Ovary (tissue), 9 donors: ENCODE measurements around the gene GRN. TPM values are rescaled to one million over a fixed set of nuclear protein-coding genes. Genes with fewer than 3 reads are reported as not detected.
A peak's percentile ranks its signal among the peaks of the same experiment; 100 is the strongest.
"Not testable (repeated sequence)": the region's sequence is repeated elsewhere in the genome, so short reads cannot be mapped to it uniquely, and the experiment has no call there.

Experiments
- DNase-seq, 5 donors: peaks; one replicate each; pipeline ENCODE4 v3.0.0-alpha.2; 2019 to 2020
- H3K27ac ChIP-seq, 2 donors: fragments of 200-600 bp; one replicate each; pipeline versions ENCODE4 v1.5.1 to v1.8.0; 2019 to 2022
- H3K27me3 ChIP-seq: fragments of 200-600 bp; one replicate; pipeline ENCODE4 v1.8.0; 2022
- H3K36me3 ChIP-seq: fragments of 200-600 bp; sonication (generic); one replicate; pipeline ENCODE4 v1.5.1; 2019
- H3K4me1 ChIP-seq: one replicate; pipeline ENCODE4 v1.8.1; 2013; ENCODE audit warnings: mild to moderate bottlenecking, moderate library complexity; ENCODE audit not compliant: insufficient read depth
- H3K4me3 ChIP-seq: fragments of 200-600 bp; sonication (generic); one replicate; pipeline ENCODE4 v1.5.1; 2017
- H3K9me3 ChIP-seq, 2 donors: fragments of 200-600 bp in 1 of 2; sonication (generic) in 1 of 2; one replicate each; pipeline versions ENCODE4 v1.5.1 to v1.8.1; 2013 to 2019; ENCODE audit warnings: mild to moderate bottlenecking in 1 of 2, moderate library complexity in 1 of 2
- EP300 ChIP-seq: sonication (generic); formaldehyde crosslinking; IDR thresholded peaks from one replicate; pipeline ENCODE4 v1.6.1; 2017; ENCODE audit warnings: antibody characterized with exemption
- POLR2A ChIP-seq: fragments of 450-650 bp; IDR thresholded peaks from one replicate; pipeline ENCODE4 v1.6.1; 2017; ENCODE audit warnings: antibody characterized with exemption, mild to moderate bottlenecking, moderate library complexity
- WGBS, 3 donors: extraction: QIAGEN DNeasy Blood & Tissue Kit in 1 of 3; methylation state at CpG; one replicate each; pipeline versions ENCODE4 v1.1.5 to v1.1.7; 2013 to 2017; 5-methylcytosine and 5-hydroxymethylcytosine counted together
- intact Hi-C, 4 donors: fragments of 100-400 bp; cut with DNase I; formaldehyde crosslinking; loops; one replicate each; pipeline versions ENCODE4 v1.11.0 to v1.15.1; 2022 to 2023
- polyA plus RNA-seq, 2 donors: library from polyadenylated mRNA; stranded (reverse); fragments of 200-250 nt in 1 of 2; fragments of 350-450 nt in 1 of 2; fragmentation: Illumina TruSeq in 1 of 2; extraction: RNeasy Lipid Tissue Mini Kit (QIAGEN cat#74804) in 1 of 2; gene quantifications; one replicate each; pipeline ENCODE4 v1.2.3, GENCODE V29; 2013 to 2014
- total RNA-seq, 7 donors: library from RNA; depleted of rRNA in 2 of 7; stranded (reverse); fragments of >200 nt in 2 of 7; fragmentation: NEBNext Ultra II Directional in 3 of 7; extraction: Animal tissue kit (Norgen Biotek cat#: 25700) in 3 of 7; gene quantifications; one replicate each; pipeline versions ENCODE4 v1.1.0 to v1.2.4, GENCODE V29; 2016 to 2023
- TF ChIP-seq, protein P1 (sequence below), 3 donors: fragments of 450-650 bp in 2 of 3; fragments of 200-600 bp in 1 of 3; IDR thresholded peaks; one replicate each; pipeline versions ENCODE4 v1.5.1 to v1.8.0; 2016 to 2022; ENCODE audit warnings: antibody characterized with exemption in 3 of 3, mild to moderate bottlenecking in 1 of 3
- donor health status: DM: no; HTN: no; CAD: no; lungs with moderate emphysema.
- donor health status: DM: no; HTN: no; CAD: no.
- donor health status: Bipolar disorder and iron deficiency.
- donor health status: DM: yes; HTN: yes; CAD: no.
- donor health status: DM: no; HTN: no; CAD: no.
- donor health status: DM: yes; HTN: yes; CAD: no.

The GRN gene
- total and polyA plus RNA-seq, 9 donors: 70.6 to 173 (median 88.2) TPM

DNA sequence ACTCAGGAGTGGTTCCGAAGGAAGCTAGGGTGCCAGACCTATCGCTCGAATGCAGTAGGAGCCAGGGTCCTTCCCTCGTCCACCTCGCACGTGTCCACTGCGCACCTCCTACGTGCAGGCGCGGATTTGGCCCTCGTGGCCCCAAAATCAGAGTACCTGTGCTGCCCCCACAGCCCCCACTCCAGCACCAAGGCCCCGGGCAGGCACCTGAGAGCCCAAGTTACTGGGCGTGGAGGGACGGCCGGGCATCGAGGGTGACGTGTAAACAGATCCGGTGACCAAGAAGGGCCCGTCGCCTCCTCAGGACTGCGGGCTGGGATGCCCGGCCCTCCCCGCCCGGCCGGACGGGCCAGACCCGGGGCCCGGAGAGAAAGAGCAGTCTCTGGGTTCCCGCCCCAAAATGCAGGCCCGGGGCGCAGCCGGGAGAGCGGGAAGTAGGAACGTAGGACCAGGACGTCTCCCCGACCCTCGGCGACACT is 21.0 kb upstream of the GRN start:
- DNase-seq: peak in 2 of 5 donors; percentile 40 to 55
- Histone ChIP-seq H3K27ac (peak overlapping the region; percentile 61 to 92), H3K27me3 (no peaks in the 10 kb centered on the region), H3K9me3 (no peaks in the 10 kb centered on the region), H3K4me3 (peak overlapping the region; percentile 67), H3K36me3 (no peaks in the 10 kb centered on the region), H3K4me1 (peaks cover 7% of the 10 kb centered on the region)
- 0 to 1% (median 1%) methylated on average over 27 to 38 of the region's 38 CpGs for WGBS, 3 donors
- TF ChIP-seq, protein P1, sequence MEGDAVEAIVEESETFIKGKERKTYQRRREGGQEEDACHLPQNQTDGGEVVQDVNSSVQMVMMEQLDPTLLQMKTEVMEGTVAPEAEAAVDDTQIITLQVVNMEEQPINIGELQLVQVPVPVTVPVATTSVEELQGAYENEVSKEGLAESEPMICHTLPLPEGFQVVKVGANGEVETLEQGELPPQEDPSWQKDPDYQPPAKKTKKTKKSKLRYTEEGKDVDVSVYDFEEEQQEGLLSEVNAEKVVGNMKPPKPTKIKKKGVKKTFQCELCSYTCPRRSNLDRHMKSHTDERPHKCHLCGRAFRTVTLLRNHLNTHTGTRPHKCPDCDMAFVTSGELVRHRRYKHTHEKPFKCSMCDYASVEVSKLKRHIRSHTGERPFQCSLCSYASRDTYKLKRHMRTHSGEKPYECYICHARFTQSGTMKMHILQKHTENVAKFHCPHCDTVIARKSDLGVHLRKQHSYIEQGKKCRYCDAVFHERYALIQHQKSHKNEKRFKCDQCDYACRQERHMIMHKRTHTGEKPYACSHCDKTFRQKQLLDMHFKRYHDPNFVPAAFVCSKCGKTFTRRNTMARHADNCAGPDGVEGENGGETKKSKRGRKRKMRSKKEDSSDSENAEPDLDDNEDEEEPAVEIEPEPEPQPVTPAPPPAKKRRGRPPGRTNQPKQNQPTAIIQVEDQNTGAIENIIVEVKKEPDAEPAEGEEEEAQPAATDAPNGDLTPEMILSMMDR (IDR thresholded peaks at IDR 0.05): no peak
- TF ChIP-seq EP300 (no peak), POLR2A (no peak)
- intact Hi-C loops: loop anchor here (2.0 to 10.0 kb wide), 4 partner anchors 103 to 259 kb away; partner anchors contain the start of genes LSM12 (in 1 of the 4) and UBTF (in 1 of the 4)

GRCh38 chr17:44324571-44325275 is 20.4 kb upstream of the GRN start, which contains the start of gene SLC25A39:
Gene SLC25A39 (minus strand): TSS chr17:44324823. CDS start chr17:44323562, 1,261 bp downstream.
- intact Hi-C loops: loop anchor here (2.0 to 10.0 kb wide), 5 partner anchors 102 to 260 kb away; partner anchors contain the start of genes LSM12 (in 1 of the 4) and UBTF (in 1 of the 4)
- no peaks in the 10 kb centered on the region for H3K27me3 ChIP-seq
- peak within 1 kb of the TSS; percentile 80 to 92 for H3K27ac ChIP-seq
- peak within 1 kb of the TSS; percentile 67 for H3K4me3 ChIP-seq
- WGBS, 3 donors: 0% methylated on average over 39 to 85 of the region's 85 CpGs
- peak; percentile 94 to 98 (median 95) for DNase-seq
- peaks cover 7% of the 10 kb centered on the region for H3K4me1 ChIP-seq
- H3K9me3 ChIP-seq: no peaks in the 10 kb centered on the region
- no peaks in the 10 kb centered on the region for H3K36me3 ChIP-seq
- TF ChIP-seq, protein P1 (IDR thresholded peaks at IDR 0.05): peak in 2 of 3 donors; percentile 10 to 11
- TF ChIP-seq EP300 (no peak), POLR2A (peak; percentile 87)

DNA sequence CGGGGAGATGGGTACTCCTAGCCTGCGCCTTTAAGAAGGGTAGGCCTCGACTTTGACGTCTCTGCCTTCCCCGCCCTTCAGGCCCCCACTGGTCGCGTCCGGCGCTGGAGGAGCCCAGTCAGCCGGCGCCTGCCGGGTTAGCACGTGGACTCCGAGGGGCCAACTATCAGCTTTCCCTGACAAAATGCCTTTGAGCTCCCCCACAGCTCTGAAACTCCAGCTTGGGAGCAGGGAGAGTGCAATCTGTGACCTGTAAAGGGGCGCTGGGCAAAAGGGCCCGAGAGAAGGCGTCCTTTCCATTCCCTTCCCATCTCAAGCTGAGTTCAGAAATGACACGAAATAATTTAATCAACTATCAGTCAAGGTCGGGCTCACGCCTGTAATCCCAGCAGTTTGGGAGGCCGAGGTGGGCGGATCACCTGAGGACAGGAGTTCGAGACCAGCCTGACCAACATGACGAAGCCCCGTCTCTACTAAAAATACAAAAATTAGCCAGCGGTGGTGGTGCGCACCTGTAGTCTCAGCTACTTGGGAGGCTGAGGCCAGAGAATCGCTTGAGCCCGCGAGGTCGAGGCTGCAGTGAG is 18.1 kb upstream of the GRN start:
- WGBS, 3 donors: 17 to 19% (median 17%) methylated on average over 31 of the region's 31 CpGs
- no peaks in the 10 kb centered on the region for H3K36me3 ChIP-seq
- H3K27me3 ChIP-seq: no peaks in the 10 kb centered on the region
- H3K9me3 ChIP-seq: no peaks in the 10 kb centered on the region
- H3K4me3 ChIP-seq: peak overlapping the region; percentile 67
- peak; percentile 94 to 97 (median 96) for DNase-seq
- intact Hi-C loops: loop anchor here in 2 of 4 donors (5.0 to 10.0 kb wide), 2 partner anchors 105 to 262 kb away; partner anchors contain the start of gene LSM12 (in 1 of the 2)
- TF ChIP-seq, protein P1 (IDR thresholded peaks at IDR 0.05): peak in 1 of 3 donors; percentile 36
- no peak for TF ChIP-seq POLR2A
- no peak overlapping the region for H3K27ac ChIP-seq
- H3K4me1 ChIP-seq: peaks cover 9% of the 10 kb centered on the region

GRCh38 chr17:44327715-44328449 is 17.2 kb upstream of the GRN start:
- Histone ChIP-seq H3K27me3 (no peaks in the 10 kb centered on the region), H3K4me1 (peaks cover 9% of the 10 kb centered on the region), H3K27ac (no peak overlapping the region), H3K36me3 (no peaks in the 10 kb centered on the region), H3K4me3 (no peak overlapping the region), H3K9me3 (no peaks in the 10 kb centered on the region)
- intact Hi-C loops: loop anchor here in 2 of 4 donors (5.0 to 10.0 kb wide), 2 partner anchors 106 to 263 kb away; partner anchors contain the start of gene LSM12 (in 1 of the 2)
- 65 to 69% (median 68%) methylated on average over 7 of the region's 7 CpGs for WGBS, 3 donors
- DNase-seq: no peak
- TF ChIP-seq EP300 (no peak), POLR2A (no peak)
- TF ChIP-seq, protein P1 (IDR thresholded peaks at IDR 0.05): no peak

GRCh38 chr17:44329516-44329915 is 15.6 kb upstream of the GRN start:
- WGBS, 3 donors: 81 to 84% (median 82%) methylated on average over 7 of the region's 7 CpGs
- not testable (repeated sequence) for H3K4me3 ChIP-seq, H3K36me3 ChIP-seq, H3K4me1 ChIP-seq, H3K27ac ChIP-seq, DNase-seq, H3K9me3 ChIP-seq, H3K27me3 ChIP-seq
- intact Hi-C loops: loop anchor here in 2 of 4 donors (5.0 to 10.0 kb wide), 2 partner anchors 107 to 265 kb away; partner anchors contain the start of gene LSM12 (in 1 of the 2)

DNA sequence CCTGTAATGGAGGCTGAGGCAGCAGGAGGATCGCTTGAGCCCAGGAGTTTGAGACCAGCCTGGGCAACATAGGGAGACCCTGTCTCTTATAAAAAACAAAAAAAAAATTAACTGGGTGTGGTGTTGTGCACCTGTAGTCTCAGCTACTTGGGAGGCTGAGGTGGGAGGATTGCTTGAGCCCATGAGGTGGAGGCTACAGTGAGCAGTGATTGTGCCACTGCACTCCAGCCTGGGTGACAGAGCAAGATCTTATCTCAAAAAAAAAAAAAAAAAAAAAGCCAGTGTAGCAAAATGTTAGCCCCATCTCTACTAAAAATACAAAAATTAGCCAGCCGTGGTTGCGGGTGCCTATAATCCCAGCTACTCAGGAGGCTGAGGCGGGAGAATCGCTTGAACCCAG is 14.8 kb upstream of the GRN start:
- not testable (repeated sequence) for H3K9me3 ChIP-seq, DNase-seq, H3K27ac ChIP-seq, H3K4me1 ChIP-seq, H3K27me3 ChIP-seq, H3K36me3 ChIP-seq, H3K4me3 ChIP-seq
- intact Hi-C loops: loop anchor here in 2 of 4 donors (2.0 to 5.0 kb wide), 2 partner anchors 118 to 119 kb away; no protein-coding TSS in a partner anchor
- 75 to 88% (median 79%) methylated on average over 5 of the region's 5 CpGs for WGBS, 3 donors
